Glutamatergic neuron (in vitro differentiated cells): ENCODE measurements around the gene C1orf105. TPM values are rescaled to one million over a fixed set of nuclear protein-coding genes. Genes with fewer than 3 reads are reported as not detected.

Experiments
- DNase-seq: peaks from one replicate; pipeline ENCODE4 v3.0.0; 2022
- H3K27ac Mint-ChIP-seq: one replicate; pipeline ENCODE4 v1.8.0; 2020; ENCODE audit warnings: mild to moderate bottlenecking, mixed read lengths, inconsistent platforms; ENCODE audit not compliant: unreplicated experiment
- H3K27me3 Mint-ChIP-seq: one replicate; pipeline ENCODE4 v1.8.0; 2020; ENCODE audit warnings: mild to moderate bottlenecking, moderate library complexity, mixed read lengths, inconsistent platforms; ENCODE audit not compliant: unreplicated experiment
- H3K36me3 Mint-ChIP-seq: one replicate; pipeline ENCODE4 v1.8.0; 2020; ENCODE audit warnings: mild to moderate bottlenecking, mixed read lengths, inconsistent platforms; ENCODE audit not compliant: unreplicated experiment
- H3K4me1 Mint-ChIP-seq: one replicate; pipeline ENCODE4 v1.8.0; 2020; ENCODE audit warnings: mild to moderate bottlenecking, low read depth, mixed read lengths, inconsistent platforms; ENCODE audit not compliant: unreplicated experiment
- H3K4me3 Mint-ChIP-seq: one replicate; pipeline ENCODE4 v1.8.0; 2020; ENCODE audit warnings: mild to moderate bottlenecking, mixed read lengths, inconsistent platforms; ENCODE audit not compliant: unreplicated experiment
- H3K9me3 Mint-ChIP-seq: one replicate; pipeline ENCODE4 v1.8.0; 2020; ENCODE audit warnings: mild to moderate bottlenecking, moderate library complexity, mixed read lengths, inconsistent platforms; ENCODE audit not compliant: unreplicated experiment
- total RNA-seq: library from RNA; stranded (reverse); fragmentation: NEBNext Ultra II Directional; extraction: Animal tissue kit (Norgen Biotek cat#: 25700); gene quantifications from one replicate; pipeline ENCODE4 v1.2.1, GENCODE V29; 2021; ENCODE audit not compliant: unreplicated experiment
- TF ChIP-seq, protein P1 (sequence below): fragments of 200-600 bp; sonication (generic); IDR thresholded peaks from one replicate; pipeline ENCODE4 v1.5.0; 2021; ENCODE audit not compliant: partially characterized antibody, unreplicated experiment

Gene C1orf105
- total RNA-seq, 1 donor from 2014 or later: not detected

DNA sequence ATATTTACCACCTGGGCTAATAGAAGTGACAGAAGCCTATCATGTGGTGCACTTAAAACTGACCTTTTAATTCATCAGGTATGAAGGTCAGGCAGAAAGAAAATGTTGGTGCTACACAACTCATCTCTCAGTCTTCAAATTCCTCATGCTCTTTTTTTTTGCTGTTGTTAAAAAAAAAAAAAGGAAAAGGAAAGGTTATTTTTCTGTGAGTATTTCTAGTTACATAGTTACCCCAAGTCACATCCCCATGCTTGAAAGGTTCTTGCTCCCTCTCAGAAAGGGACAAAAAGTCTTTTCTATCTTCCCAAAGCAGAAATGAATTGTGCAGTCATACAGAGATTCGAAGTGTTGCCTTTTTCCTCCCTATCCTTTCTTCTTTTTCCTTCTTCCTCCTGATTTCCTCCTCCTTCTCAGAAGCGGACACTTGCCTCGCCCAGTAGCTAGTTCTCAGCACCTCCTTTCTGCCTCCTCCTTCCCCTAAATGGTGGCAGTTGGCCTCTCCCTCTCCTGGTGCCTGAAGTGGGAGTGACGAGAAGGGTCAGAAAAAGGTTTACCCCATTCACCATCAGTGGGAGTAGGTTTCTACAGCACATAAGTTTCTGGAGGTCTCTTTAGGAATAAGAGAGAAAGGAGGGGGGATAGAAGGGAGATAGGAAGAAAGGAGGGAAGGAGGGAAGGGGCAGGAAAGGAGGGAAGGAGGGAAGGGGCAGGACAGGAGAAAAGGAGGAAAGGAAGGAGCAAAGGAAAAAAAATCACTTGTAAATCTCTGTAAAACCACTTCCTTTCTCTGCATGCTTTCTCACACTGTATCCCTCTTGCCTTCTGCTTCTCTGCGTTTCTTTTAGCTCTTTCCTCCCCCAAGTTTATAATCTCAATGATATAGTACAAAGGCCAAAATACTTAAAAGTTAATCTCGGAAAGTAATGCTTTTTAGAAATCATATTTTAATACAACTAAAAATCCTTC, 20.4 kb upstream of the C1orf105 start:
- H3K9me3 Mint-ChIP-seq: no peaks in the 10 kb centered on the region
- DNase-seq: no peak
- peaks cover 4% of the 10 kb centered on the region for H3K4me1 Mint-ChIP-seq
- no peak overlapping the region for H3K4me3 Mint-ChIP-seq
- TF ChIP-seq, protein P1, sequence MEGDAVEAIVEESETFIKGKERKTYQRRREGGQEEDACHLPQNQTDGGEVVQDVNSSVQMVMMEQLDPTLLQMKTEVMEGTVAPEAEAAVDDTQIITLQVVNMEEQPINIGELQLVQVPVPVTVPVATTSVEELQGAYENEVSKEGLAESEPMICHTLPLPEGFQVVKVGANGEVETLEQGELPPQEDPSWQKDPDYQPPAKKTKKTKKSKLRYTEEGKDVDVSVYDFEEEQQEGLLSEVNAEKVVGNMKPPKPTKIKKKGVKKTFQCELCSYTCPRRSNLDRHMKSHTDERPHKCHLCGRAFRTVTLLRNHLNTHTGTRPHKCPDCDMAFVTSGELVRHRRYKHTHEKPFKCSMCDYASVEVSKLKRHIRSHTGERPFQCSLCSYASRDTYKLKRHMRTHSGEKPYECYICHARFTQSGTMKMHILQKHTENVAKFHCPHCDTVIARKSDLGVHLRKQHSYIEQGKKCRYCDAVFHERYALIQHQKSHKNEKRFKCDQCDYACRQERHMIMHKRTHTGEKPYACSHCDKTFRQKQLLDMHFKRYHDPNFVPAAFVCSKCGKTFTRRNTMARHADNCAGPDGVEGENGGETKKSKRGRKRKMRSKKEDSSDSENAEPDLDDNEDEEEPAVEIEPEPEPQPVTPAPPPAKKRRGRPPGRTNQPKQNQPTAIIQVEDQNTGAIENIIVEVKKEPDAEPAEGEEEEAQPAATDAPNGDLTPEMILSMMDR: peak; percentile 18
- no peak overlapping the region for H3K27ac Mint-ChIP-seq
- H3K27me3 Mint-ChIP-seq: no peaks in the 10 kb centered on the region
- H3K36me3 Mint-ChIP-seq: no peaks in the 10 kb centered on the region

- TF ChIP-seq, protein P1: no peak
- no peaks in the 10 kb centered on the region for H3K27me3 Mint-ChIP-seq
- H3K36me3 Mint-ChIP-seq: no peaks in the 10 kb centered on the region
- H3K27ac Mint-ChIP-seq: no peak overlapping the region
- H3K9me3 Mint-ChIP-seq: no peaks in the 10 kb centered on the region
- H3K4me3 Mint-ChIP-seq: no peak overlapping the region
- DNase-seq: no peak
- H3K4me1 Mint-ChIP-seq: peaks cover 4% of the 10 kb centered on the region
Observed at GRCh38 chr1:172400722-172401105, 19.8 kb upstream of the C1orf105 start.

GRCh38 chr1:172401477-172401876, 19.0 kb upstream of the C1orf105 start:
- H3K4me1 Mint-ChIP-seq: peaks cover 4% of the 10 kb centered on the region
- no peaks in the 10 kb centered on the region for H3K36me3 Mint-ChIP-seq
- DNase-seq: no peak
- no peak overlapping the region for H3K27ac Mint-ChIP-seq
- TF ChIP-seq, protein P1: no peak
- no peak overlapping the region for H3K4me3 Mint-ChIP-seq
- H3K9me3 Mint-ChIP-seq: no peaks in the 10 kb centered on the region
- no peaks in the 10 kb centered on the region for H3K27me3 Mint-ChIP-seq

GRCh38 chr1:172401892-172402291, 18.6 kb upstream of the C1orf105 start:
- Mint-ChIP-seq H3K27me3 (no peaks in the 10 kb centered on the region), H3K4me3 (no peak overlapping the region), H3K9me3 (no peaks in the 10 kb centered on the region), H3K36me3 (no peaks in the 10 kb centered on the region), H3K27ac (no peak overlapping the region), H3K4me1 (peaks cover 4% of the 10 kb centered on the region)
- no peak for DNase-seq
- TF ChIP-seq, protein P1: no peak
